Stomach (tissue), 4 donors: ENCODE results near the gene TRERF1.

Experiments used
- POLR2A ChIP-seq, 4 donors: fragments of 450-650 bp; IDR thresholded peaks; one replicate each; pipeline ENCODE4 v1.6.1; 2016; ENCODE audit warnings: antibody characterized with exemption in 4 of 4, control low read depth in 2 of 4, mild to moderate bottlenecking in 1 of 4, moderate library complexity in 1 of 4
- POLR2AphosphoS5 ChIP-seq, 3 donors: sonication (generic); formaldehyde crosslinking; IDR thresholded peaks; one replicate each; pipeline ENCODE4 v1.6.1; 2016; ENCODE audit warnings: antibody characterized with exemption in 3 of 3
- TF ChIP-seq, protein P1 (sequence below), 7 experiments: fragments of 450-650 bp in 4 of 7; fragments of 200-600 bp in 3 of 7; sonication (generic) in 3 of 7; IDR thresholded peaks; one replicate each; pipeline ENCODE4 v1.5.1; 2016 to 2019; ENCODE audit warnings: antibody characterized with exemption in 7 of 7, control low read depth in 2 of 7, mild to moderate bottlenecking in 1 of 7

DNA sequence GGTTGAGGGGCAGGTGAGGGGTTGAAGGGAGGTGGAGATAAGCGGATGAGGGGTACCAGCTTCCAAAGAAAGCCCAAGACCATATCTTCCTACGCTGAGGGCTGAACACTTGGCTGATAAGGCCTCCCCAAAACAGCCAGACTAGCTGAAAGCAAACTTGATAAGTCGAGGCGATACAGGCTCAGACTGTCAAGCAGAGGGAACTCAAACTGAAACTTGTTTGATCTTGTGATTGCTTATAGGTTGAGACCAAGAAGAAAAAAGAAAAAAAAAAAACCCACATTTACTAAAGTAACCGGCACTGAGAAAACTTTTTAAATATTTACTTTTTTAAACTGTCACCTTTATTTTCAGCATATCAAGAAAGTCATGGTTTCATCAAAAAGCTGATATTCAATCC, 73.6 kb downstream of the TRERF1 start:
- TF ChIP-seq POLR2A (IDR thresholded peaks at IDR 0.05) = no peak
- TF ChIP-seq, protein P1, sequence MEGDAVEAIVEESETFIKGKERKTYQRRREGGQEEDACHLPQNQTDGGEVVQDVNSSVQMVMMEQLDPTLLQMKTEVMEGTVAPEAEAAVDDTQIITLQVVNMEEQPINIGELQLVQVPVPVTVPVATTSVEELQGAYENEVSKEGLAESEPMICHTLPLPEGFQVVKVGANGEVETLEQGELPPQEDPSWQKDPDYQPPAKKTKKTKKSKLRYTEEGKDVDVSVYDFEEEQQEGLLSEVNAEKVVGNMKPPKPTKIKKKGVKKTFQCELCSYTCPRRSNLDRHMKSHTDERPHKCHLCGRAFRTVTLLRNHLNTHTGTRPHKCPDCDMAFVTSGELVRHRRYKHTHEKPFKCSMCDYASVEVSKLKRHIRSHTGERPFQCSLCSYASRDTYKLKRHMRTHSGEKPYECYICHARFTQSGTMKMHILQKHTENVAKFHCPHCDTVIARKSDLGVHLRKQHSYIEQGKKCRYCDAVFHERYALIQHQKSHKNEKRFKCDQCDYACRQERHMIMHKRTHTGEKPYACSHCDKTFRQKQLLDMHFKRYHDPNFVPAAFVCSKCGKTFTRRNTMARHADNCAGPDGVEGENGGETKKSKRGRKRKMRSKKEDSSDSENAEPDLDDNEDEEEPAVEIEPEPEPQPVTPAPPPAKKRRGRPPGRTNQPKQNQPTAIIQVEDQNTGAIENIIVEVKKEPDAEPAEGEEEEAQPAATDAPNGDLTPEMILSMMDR (IDR thresholded peaks at IDR 0.05) = no peak
- TF ChIP-seq POLR2AphosphoS5 (IDR thresholded peaks at IDR 0.05) = no peak
